ENCODE data around the gene KRTAP1-5. TPM values are rescaled to one million over a fixed set of nuclear protein-coding genes. Genes with fewer than 3 reads are reported as not detected.
"Not testable (repeated sequence)": the region's sequence is repeated elsewhere in the genome, so short reads cannot be mapped to it uniquely, and the experiment has no call there.

The KRTAP1-5 gene
- total RNA-seq (not detected), polyA plus RNA-seq (not detected)
- long read RNA-seq, donor 1 = 0 reads
- long read RNA-seq, donor 2, partial matches to known transcripts = 0 of 1 reads
- long read RNA-seq, donor 2, other reads (novel, unspliced or antisense) = 0 of 1 reads

DNA sequence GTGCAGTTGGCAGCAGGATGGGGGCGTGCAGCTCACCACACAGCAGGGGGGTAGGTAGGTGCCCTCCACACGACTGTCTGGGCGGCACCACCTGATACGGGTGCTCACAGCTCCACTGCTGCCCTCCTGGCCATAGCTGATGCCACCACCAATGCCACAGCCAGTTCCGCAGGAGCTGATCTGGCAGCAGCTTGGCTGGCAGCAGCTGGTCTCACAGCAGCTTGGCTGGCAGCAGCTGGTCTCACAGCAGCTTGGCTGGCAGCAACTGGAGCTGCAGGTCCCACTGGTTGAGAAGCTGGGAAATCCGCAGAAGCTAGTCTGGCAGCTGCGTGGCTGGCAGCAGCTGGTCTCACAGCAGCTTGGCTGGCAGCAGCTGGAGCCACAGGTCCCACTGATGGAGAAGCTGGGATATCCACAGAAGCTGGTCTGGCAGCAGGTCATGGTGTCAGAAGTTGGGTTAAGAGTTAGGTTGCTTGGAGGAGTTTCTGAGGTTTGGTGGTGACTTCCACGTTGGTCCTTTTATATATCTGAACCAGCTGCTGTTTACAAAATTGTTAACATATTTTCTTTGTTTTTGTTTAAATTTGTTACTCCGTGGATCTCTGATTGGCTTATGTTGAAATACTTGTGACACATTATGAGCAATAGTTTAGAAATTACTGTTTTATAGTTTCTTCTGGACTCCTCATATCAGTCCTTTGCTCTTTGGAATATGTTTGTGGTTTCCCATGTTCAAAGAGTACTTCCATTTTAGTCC lies at the start of gene KRTAP1-5:
TSS of gene KRTAP1-5 (minus strand) at position 494 of the 757 bp plus-strand sequence. CDS start at position 441, 53 bp downstream.
- WGBS, 2 donors = 44 to 54% methylated on average over 9 of the region's 9 CpGs
- no peak within 1 kb of the TSS for H3K27ac ChIP-seq (ENCODE audit: low read depth in 1 of 2, low read length in 2 of 2)
- intact Hi-C loops (cut with DNase I) = no loop called here
- H3K36me3 ChIP-seq (ENCODE audit: control insufficient read depth in 1 of 2, insufficient read depth in 2 of 2, low read length in 1 of 2) = no peaks in the 10 kb centered on the region
- ATAC-seq (ENCODE audit: low FRiP score) (no peak), DNase-seq (no peak)
- H3K4me1 ChIP-seq (ENCODE audit: control insufficient read depth in 1 of 2, insufficient read depth in 2 of 2, low read length in 2 of 2) = no peaks in the 10 kb centered on the region
- no peaks in the 10 kb centered on the region for H3K27me3 ChIP-seq (ENCODE audit: control insufficient read depth in 1 of 2, insufficient read depth in 2 of 2, low read length in 1 of 2)
- no peak within 1 kb of the TSS for H3K4me3 ChIP-seq (ENCODE audit: low read length in 2 of 2)
- no peaks in the 10 kb centered on the region for H3K9me3 ChIP-seq (ENCODE audit: control insufficient read depth, low read length)

DNA sequence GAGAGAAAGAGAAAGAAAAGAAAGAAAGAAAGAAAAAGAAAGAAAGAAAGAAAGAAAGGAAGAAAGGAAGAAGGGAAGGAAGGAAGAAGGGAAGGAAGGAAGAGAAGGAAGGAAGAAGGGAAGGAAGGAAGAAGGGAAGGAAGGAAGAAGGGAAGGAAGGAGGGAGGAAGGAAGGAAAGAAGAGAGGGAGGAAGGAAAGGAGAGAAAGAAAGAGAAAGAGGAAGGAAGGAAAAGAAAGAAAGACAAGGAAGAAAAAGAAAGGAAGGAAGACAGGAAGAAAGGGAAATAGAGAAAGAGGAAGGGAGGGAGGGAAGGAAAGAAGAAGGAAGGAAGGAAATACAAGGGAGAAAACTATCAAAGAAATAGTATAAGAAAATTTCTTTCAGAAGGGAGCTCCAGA lies 49.8 kb upstream of the KRTAP1-5 start:
- H3K27me3 ChIP-seq (ENCODE audit: control insufficient read depth in 1 of 2, insufficient read depth in 2 of 2, low read length in 1 of 2) = no peaks in the 10 kb centered on the region
- no peaks in the 10 kb centered on the region for H3K9me3 ChIP-seq (ENCODE audit: control insufficient read depth, low read length)
- no peak overlapping the region for H3K27ac ChIP-seq (ENCODE audit: low read depth in 1 of 2, low read length in 2 of 2)
- no peak overlapping the region for H3K4me3 ChIP-seq (ENCODE audit: low read length in 2 of 2)
- H3K36me3 ChIP-seq (ENCODE audit: control insufficient read depth in 1 of 2, insufficient read depth in 2 of 2, low read length in 1 of 2) = no peaks in the 10 kb centered on the region
- H3K4me1 ChIP-seq (ENCODE audit: control insufficient read depth in 1 of 2, insufficient read depth in 2 of 2, low read length in 2 of 2) = no peaks in the 10 kb centered on the region
- DNase-seq (no peak), ATAC-seq (ENCODE audit: low FRiP score) (no peak)
- intact Hi-C loops (cut with DNase I) = no loop called here

DNA sequence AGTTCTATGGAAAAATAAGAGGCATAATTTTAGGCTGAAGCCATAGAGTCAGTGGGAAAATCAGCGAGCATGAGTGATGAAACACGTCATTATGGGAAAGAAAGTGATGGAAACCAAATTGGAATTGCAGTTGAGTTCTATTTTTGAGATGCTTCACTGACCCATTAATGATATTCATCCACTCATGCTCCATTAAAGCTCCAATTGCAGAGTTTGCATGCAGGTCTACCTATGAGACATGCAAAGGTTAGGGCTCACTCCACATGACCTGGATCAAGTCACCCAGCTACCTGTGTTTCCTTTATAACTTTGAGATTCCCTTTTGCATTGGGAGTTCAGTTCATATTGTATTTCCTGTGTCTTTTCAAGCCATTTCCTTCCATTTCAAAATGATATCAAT lies 46.7 kb upstream of the KRTAP1-5 start:
- Histone ChIP-seq H3K36me3 (ENCODE audit: control insufficient read depth in 1 of 2, insufficient read depth in 2 of 2, low read length in 1 of 2) (no peaks in the 10 kb centered on the region), H3K27ac (ENCODE audit: low read depth in 1 of 2, low read length in 2 of 2) (no peak overlapping the region)
- no peak for ATAC-seq (ENCODE audit: low FRiP score)

GRCh38 chr17:41071606-41072360 lies 44.8 kb upstream of the KRTAP1-5 start:
- Histone ChIP-seq H3K4me3 (ENCODE audit: low read length in 2 of 2) (no peak overlapping the region), H3K27ac (ENCODE audit: low read depth in 1 of 2, low read length in 2 of 2) (no peak overlapping the region), H3K36me3 (ENCODE audit: control insufficient read depth in 1 of 2, insufficient read depth in 2 of 2, low read length in 1 of 2) (no peaks in the 10 kb centered on the region), H3K4me1 (ENCODE audit: control insufficient read depth in 1 of 2, insufficient read depth in 2 of 2, low read length in 2 of 2) (no peaks in the 10 kb centered on the region), H3K27me3 (ENCODE audit: control insufficient read depth in 1 of 2, insufficient read depth in 2 of 2, low read length in 1 of 2) (no peaks in the 10 kb centered on the region), H3K9me3 (ENCODE audit: control insufficient read depth, low read length) (no peaks in the 10 kb centered on the region)
- DNase-seq (no peak), ATAC-seq (ENCODE audit: low FRiP score) (no peak)
- 90% methylated on average over 5 of the region's 5 CpGs for WGBS, 2 donors
- intact Hi-C loops (cut with DNase I) = no loop called here

More for the DNA sequence above, 46.7 kb upstream of the KRTAP1-5 start:
- no peak for DNase-seq
- no peak overlapping the region for H3K4me3 ChIP-seq (ENCODE audit: low read length in 2 of 2)
- 84% methylated on average over 2 of the region's 2 CpGs for WGBS, 2 donors
- H3K9me3 ChIP-seq (ENCODE audit: control insufficient read depth, low read length) = no peaks in the 10 kb centered on the region
- no peaks in the 10 kb centered on the region for H3K4me1 ChIP-seq (ENCODE audit: control insufficient read depth in 1 of 2, insufficient read depth in 2 of 2, low read length in 2 of 2)
- intact Hi-C loops (cut with DNase I) = no loop called here
- H3K27me3 ChIP-seq (ENCODE audit: control insufficient read depth in 1 of 2, insufficient read depth in 2 of 2, low read length in 1 of 2) = no peaks in the 10 kb centered on the region

DNA sequence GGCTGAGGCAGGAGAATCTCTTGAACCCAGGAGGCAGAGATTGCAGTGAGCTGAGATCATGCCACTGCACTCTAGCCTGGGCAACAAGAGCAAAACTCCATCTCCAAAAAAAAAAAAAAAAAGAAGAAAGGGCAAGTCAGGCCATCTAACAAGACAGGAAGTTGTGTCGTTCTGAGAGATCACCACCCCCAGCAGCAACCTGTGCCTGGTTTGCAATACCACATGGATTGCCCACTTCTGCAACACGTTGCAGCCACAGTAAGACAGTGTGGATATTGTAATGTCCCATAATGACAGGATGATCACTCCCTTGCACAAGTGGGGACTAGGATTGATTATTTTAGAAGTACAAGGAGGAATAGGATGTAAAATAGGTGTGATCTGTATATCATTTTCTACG lies 42.0 kb upstream of the KRTAP1-5 start:
- Histone ChIP-seq H3K27me3 (ENCODE audit: control insufficient read depth in 1 of 2, insufficient read depth in 2 of 2, low read length in 1 of 2) (no peaks in the 10 kb centered on the region), H3K4me3 (ENCODE audit: low read length in 2 of 2) (no peak overlapping the region), H3K36me3 (ENCODE audit: control insufficient read depth in 1 of 2, insufficient read depth in 2 of 2, low read length in 1 of 2) (no peaks in the 10 kb centered on the region), H3K9me3 (ENCODE audit: control insufficient read depth, low read length) (no peaks in the 10 kb centered on the region), H3K27ac (ENCODE audit: low read depth in 1 of 2, low read length in 2 of 2) (no peak overlapping the region), H3K4me1 (ENCODE audit: control insufficient read depth in 1 of 2, insufficient read depth in 2 of 2, low read length in 2 of 2) (no peaks in the 10 kb centered on the region)
- 76 to 78% methylated on average over 3 of the region's 3 CpGs for WGBS, 2 donors
- ATAC-seq (ENCODE audit: low FRiP score) (no peak), DNase-seq (no peak)
- intact Hi-C loops (cut with DNase I) = no loop called here

DNA sequence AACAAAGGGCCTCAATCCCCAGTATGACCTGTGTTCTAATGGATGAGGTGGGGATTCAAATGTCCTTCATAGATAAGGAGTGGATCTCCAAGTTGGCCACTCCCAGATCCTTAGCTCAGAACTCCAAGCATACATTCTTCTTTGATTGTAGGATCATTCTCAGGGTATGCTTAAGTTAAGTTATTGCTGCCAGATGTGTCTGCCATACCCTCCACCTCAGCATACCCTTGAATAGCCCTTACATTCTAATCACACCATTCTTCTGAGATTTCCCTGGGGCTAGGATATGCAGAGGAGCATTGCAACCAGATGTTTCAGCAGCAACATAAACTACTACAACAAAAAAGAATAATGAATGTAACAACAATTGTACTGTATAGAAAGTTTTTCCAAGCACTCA lies 40.3 kb upstream of the KRTAP1-5 start:
- no peaks in the 10 kb centered on the region for H3K9me3 ChIP-seq (ENCODE audit: control insufficient read depth, low read length)
- no peak overlapping the region for H3K4me3 ChIP-seq (ENCODE audit: low read length in 2 of 2)
- ATAC-seq (ENCODE audit: low FRiP score) (no peak), DNase-seq (no peak)
- no peak overlapping the region for H3K27ac ChIP-seq (ENCODE audit: low read depth in 1 of 2, low read length in 2 of 2)
- no peaks in the 10 kb centered on the region for H3K36me3 ChIP-seq (ENCODE audit: control insufficient read depth in 1 of 2, insufficient read depth in 2 of 2, low read length in 1 of 2)
- intact Hi-C loops (cut with DNase I) = no loop called here
- no peaks in the 10 kb centered on the region for H3K27me3 ChIP-seq (ENCODE audit: control insufficient read depth in 1 of 2, insufficient read depth in 2 of 2, low read length in 1 of 2)
- no peaks in the 10 kb centered on the region for H3K4me1 ChIP-seq (ENCODE audit: control insufficient read depth in 1 of 2, insufficient read depth in 2 of 2, low read length in 2 of 2)

DNA sequence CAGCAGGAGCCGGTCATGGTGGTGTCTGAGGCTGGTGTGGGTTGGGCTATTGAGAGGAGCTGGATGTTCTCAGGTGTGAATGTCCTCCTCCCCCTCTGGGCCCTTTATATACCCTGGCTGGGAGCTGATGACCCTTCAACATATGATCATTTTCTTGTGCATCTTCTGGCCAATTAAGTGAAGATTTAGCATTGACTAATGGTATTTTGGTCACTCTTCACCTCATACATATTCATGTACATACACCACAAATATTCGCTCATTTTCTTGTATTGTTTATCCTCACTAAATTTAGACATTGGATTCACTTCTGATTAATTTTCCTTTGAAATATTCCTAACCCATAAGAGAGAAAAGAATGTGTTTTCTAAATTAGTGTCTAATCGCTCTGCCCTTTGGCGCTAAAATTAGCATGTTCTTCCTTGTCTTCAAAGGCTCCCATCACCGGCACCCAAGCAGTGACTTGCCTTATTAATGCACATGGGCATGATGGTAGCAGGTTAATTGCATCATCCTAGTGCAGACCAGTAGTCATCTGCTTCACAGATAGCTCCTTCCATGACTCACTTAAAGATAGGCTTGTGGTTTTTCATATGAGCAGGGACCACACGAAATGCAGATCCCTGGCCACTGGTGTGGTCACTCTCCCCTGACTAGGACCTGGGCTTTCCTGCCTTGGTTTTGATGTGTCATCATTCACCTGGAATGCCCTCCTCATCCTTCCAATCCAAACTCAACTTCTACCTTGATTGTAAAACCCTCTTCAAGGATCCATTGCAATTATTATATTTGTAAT lies 39.0 kb upstream of the KRTAP1-5 start, which contains the start of gene KRTAP2-4:
TSS of gene KRTAP2-4 (minus strand) at position 51 of the 796 bp plus-strand sequence. CDS start at position 17, 34 bp downstream.
- no peak within 1 kb of the TSS for H3K4me3 ChIP-seq (ENCODE audit: low read length in 2 of 2)
- no peaks in the 10 kb centered on the region for H3K9me3 ChIP-seq (ENCODE audit: control insufficient read depth, low read length)
- no peaks in the 10 kb centered on the region for H3K27me3 ChIP-seq (ENCODE audit: control insufficient read depth in 1 of 2, insufficient read depth in 2 of 2, low read length in 1 of 2)
- H3K36me3 ChIP-seq (ENCODE audit: control insufficient read depth in 1 of 2, insufficient read depth in 2 of 2, low read length in 1 of 2) = no peaks in the 10 kb centered on the region
- intact Hi-C loops (cut with DNase I) = no loop called here
- no peak within 1 kb of the TSS for H3K27ac ChIP-seq (ENCODE audit: low read depth in 1 of 2, low read length in 2 of 2)
- 84 to 91% methylated on average over 6 of the region's 6 CpGs for WGBS, 2 donors
- DNase-seq = no peak
- ATAC-seq (ENCODE audit: low FRiP score) = no peak
- H3K4me1 ChIP-seq (ENCODE audit: control insufficient read depth in 1 of 2, insufficient read depth in 2 of 2, low read length in 2 of 2) = no peaks in the 10 kb centered on the region

GRCh38 chr17:41065016-41065689 lies 38.1 kb upstream of the KRTAP1-5 start:
- H3K27ac ChIP-seq (ENCODE audit: low read depth in 1 of 2, low read length in 2 of 2); H3K36me3 ChIP-seq (ENCODE audit: control insufficient read depth in 1 of 2, insufficient read depth in 2 of 2, low read length in 1 of 2); H3K4me3 ChIP-seq (ENCODE audit: low read length in 2 of 2); ATAC-seq (ENCODE audit: low FRiP score); H3K27me3 ChIP-seq (ENCODE audit: control insufficient read depth in 1 of 2, insufficient read depth in 2 of 2, low read length in 1 of 2); H3K4me1 ChIP-seq (ENCODE audit: control insufficient read depth in 1 of 2, insufficient read depth in 2 of 2, low read length in 2 of 2); intact Hi-C loops (cut with DNase I); DNase-seq; H3K9me3 ChIP-seq (ENCODE audit: control insufficient read depth, low read length): not testable (repeated sequence)
- 68 to 74% methylated on average over 6 to 7 of the region's 16 CpGs for WGBS, 2 donors
